ENCODE data around the gene SMAD4. TPM values are rescaled to one million over a fixed set of nuclear protein-coding genes. Genes with fewer than 3 reads are reported as not detected.

Gene SMAD4
- total and polyA plus RNA-seq, 2 of the 8 experiments (the other 6 are each of a cell fraction or from before 2014, with no cell fraction given): 86.5 to 139 TPM

DNA sequence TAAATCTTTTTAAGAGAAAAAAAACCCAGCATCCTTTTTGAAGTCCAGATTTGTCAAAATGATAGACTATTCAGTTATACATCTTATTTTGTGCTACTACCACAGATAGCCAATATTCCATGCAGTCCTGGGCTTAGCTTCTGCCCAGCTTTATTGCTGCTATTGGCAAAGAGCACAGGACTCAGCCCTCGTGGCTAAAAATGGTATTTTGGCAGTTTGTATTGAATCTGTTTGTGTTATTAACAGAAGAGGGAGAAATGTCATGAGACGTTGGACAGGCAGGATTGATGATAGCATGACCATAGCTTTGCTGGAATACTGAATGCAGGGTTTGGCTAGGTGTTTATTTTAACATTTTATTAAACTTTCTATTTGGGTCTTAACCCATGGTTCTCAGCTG is 42.8 kb upstream of the SMAD4 start:
- Histone ChIP-seq H3K79me2 (ENCODE audit: control insufficient read depth in 1 of 2, insufficient read depth in 2 of 2, low read length in 2 of 2) (no peaks in the 10 kb centered on the region), H3K4me1 (replicated peaks in 1 of 4; ENCODE audit: control insufficient read depth in 3 of 4, insufficient read depth in 4 of 4, low read length in 3 of 4) (peaks cover 0 to 3% (median 1%) of the 10 kb centered on the region in 4 experiments; a peak in 3 of 7 replicates), H3K36me3 (ENCODE audit: control insufficient read depth in 2 of 4, insufficient read depth in 4 of 4, low read length in 3 of 4) (no peaks in the 10 kb centered on the region), H4K20me1 (replicated peaks in 1 of 2; ENCODE audit: control insufficient read depth in 1 of 2, insufficient read depth in 2 of 2, low read length in 2 of 2) (no peaks in the 10 kb centered on the region), H2AFZ (ENCODE audit: low read length) (no peak overlapping the region), H2AK5ac (ENCODE audit: low read depth, low read length) (no peak overlapping the region), H3K27ac (ENCODE audit: low read depth, low read length) (no peak overlapping the region), H3K23ac (ENCODE audit: insufficient read length) (no peak overlapping the region), H3K9ac (replicated peaks in 1 of 4; ENCODE audit: extremely low read depth in 1 of 4, low read depth in 3 of 4, low read length in 3 of 4) (no peak overlapping the region), H3K56ac (replicated peaks; ENCODE audit: insufficient read length, low read depth, low read length) (no peak overlapping the region), H4K5ac (ENCODE audit: insufficient read length, low read depth, low read length) (no peak overlapping the region), H3K79me1 (ENCODE audit: low read depth, low read length) (no peaks in the 10 kb centered on the region), H2BK12ac (ENCODE audit: low read depth, low read length) (no peak overlapping the region), H2BK5ac (ENCODE audit: low read depth, low read length) (no peak overlapping the region), H3K9me3 (ENCODE audit: insufficient read depth in 2 of 2, low read depth in 1 of 2, low read length in 1 of 2) (no peaks in the 10 kb centered on the region), H2BK20ac (ENCODE audit: low read length) (no peak overlapping the region), H3K4me3 (ENCODE audit: extremely low read depth in 1 of 4, insufficient read depth in 2 of 4, low read depth in 3 of 4, low read length in 4 of 4) (no peak overlapping the region), H3K23me2 (ENCODE audit: low read depth, low read length) (no peaks in the 10 kb centered on the region), H3K18ac (ENCODE audit: extremely low read depth, low read length) (no peak overlapping the region), H3K27me3 (replicated peaks in 1 of 4; ENCODE audit: control insufficient read depth in 3 of 4, extremely low read depth in 1 of 4, insufficient read depth in 3 of 4, low read length in 3 of 4) (no peaks in the 10 kb centered on the region), H3K4ac (replicated peaks; ENCODE audit: insufficient read length, low read depth, low read length) (no peak overlapping the region), H3K4me2 (ENCODE audit: insufficient read depth in 1 of 2, low read depth in 2 of 2, low read length in 2 of 2) (no peak overlapping the region), H4K8ac (ENCODE audit: extremely low read depth, insufficient read depth, low read length) (no peak overlapping the region), H3K14ac (ENCODE audit: insufficient read length) (no peak overlapping the region), H2BK120ac (replicated peaks; ENCODE audit: low read depth, low read length) (no peak overlapping the region), H2BK15ac (ENCODE audit: low read length) (no peak overlapping the region), H4K91ac (replicated peaks; ENCODE audit: insufficient read length, low read length) (no peak overlapping the region)
- POLR2A ChIA-PET (ENCODE audit: partially characterized antibody): interaction anchor here (1.5 to 2.5 kb wide), 2 partner anchors 19 kb away, joined by 3 to 11 read pairs; partner anchors contain the start of gene ELAC1
- no peak for TF ChIP-seq KDM5A (IDR thresholded peaks at IDR 0.05; ENCODE audit: low read length)
- TF ChIP-seq NANOG (IDR thresholded peaks at IDR 0.05; ENCODE audit: insufficient read depth, low read depth, low read length, poor library complexity, severe bottlenecking): no peak
- no peak for TF ChIP-seq ASH2L (IDR thresholded peaks at IDR 0.05; ENCODE audit: low read length)
- no peak for TF ChIP-seq SIX5 (IDR thresholded peaks at IDR 0.05; ENCODE audit: low read depth, low read length)
- no peak for TF ChIP-seq CEBPB (IDR thresholded peaks at IDR 0.05; ENCODE audit: low read depth, low read length)
- no peak for TF ChIP-seq SUZ12 (IDR thresholded peaks at IDR 0.05; ENCODE audit: low read length)
- TF ChIP-seq BACH1 (IDR thresholded peaks at IDR 0.05; ENCODE audit: low read length): no peak
- no peak for DNase-seq (ENCODE audit: low read depth in 1 of 2, low spot score in 2 of 2)
- CTCF ChIA-PET (ENCODE audit: partially characterized antibody): no interaction called here
- WGBS, 2 experiments (ENCODE audit: extremely low coverage in 1 of 2, insufficient coverage in 1 of 2, insufficient read length in 1 of 2, insufficient replicate concordance in 2 of 2, low coverage in 1 of 2, low lambda C conversion rate in 2 of 2, missing lambda C conversion rate in 1 of 2): 94% methylated on average over 2 of the region's 2 CpGs; no CpG with 5 or more reads in 1 of the 2 experiments
- FAIRE-seq: no peak

Data from H1 (cell line).